GM23248 (cell line): ENCODE data around the gene TM4SF1. TPM values are rescaled to one million over a fixed set of nuclear protein-coding genes. Genes with fewer than 3 reads are reported as not detected.

Experiments
- DNase-seq: peaks from one replicate; pipeline ENCODE4 v3.0.0-alpha.2; 2015
- H2AFZ ChIP-seq: fragments of 200-600 bp; sonication (generic); 2 replicates; pipeline ENCODE4 v1.6.1; 2016; ENCODE audit warnings: antibody characterized with exemption
- H3F3A ChIP-seq: fragments of 200-600 bp; sonication (generic); 2 replicates; pipeline ENCODE4 v1.6.1; 2016; ENCODE audit warnings: mild to moderate bottlenecking, antibody characterized with exemption, mixed run types; ENCODE audit not compliant: insufficient read depth
- H3K27ac ChIP-seq: fragments of 200-600 bp; sonication (generic); 2 replicates; pipeline ENCODE4 v1.5.1; 2016; ENCODE audit warnings: mild to moderate bottlenecking
- H3K27me3 ChIP-seq: fragments of 200-600 bp; sonication (generic); replicated peaks from 2 replicates; pipeline ENCODE4 v1.6.1; 2016; ENCODE audit warnings: mild to moderate bottlenecking; ENCODE audit not compliant: insufficient read depth
- H3K36me3 ChIP-seq: fragments of 200-600 bp; sonication (generic); 2 replicates; pipeline ENCODE4 v1.6.1; 2016; ENCODE audit warnings: low read depth, mild to moderate bottlenecking
- H3K4me1 ChIP-seq: fragments of 200-600 bp; sonication (generic); 2 replicates; pipeline ENCODE4 v1.6.1; 2016; ENCODE audit warnings: mild to moderate bottlenecking; ENCODE audit not compliant: insufficient read depth
- H3K4me2 ChIP-seq: fragments of 200-600 bp; sonication (generic); one replicate; pipeline ENCODE4 v1.6.1; 2016; ENCODE audit warnings: mild to moderate bottlenecking; ENCODE audit not compliant: unreplicated experiment
- H3K4me3 ChIP-seq: fragments of 200-600 bp; sonication (generic); 2 replicates; pipeline ENCODE4 v1.5.1; 2016; ENCODE audit warnings: mild to moderate bottlenecking
- H3K79me2 ChIP-seq: fragments of 200-600 bp; sonication (generic); 2 replicates; pipeline ENCODE4 v1.6.1; 2016; ENCODE audit warnings: mild to moderate bottlenecking; ENCODE audit not compliant: insufficient read depth
- H3K9ac ChIP-seq: fragments of 200-600 bp; sonication (generic); 2 replicates; pipeline ENCODE4 v1.6.1; 2016; ENCODE audit warnings: mild to moderate bottlenecking
- H3K9me2 ChIP-seq: fragments of 200-600 bp; sonication (generic); 2 replicates; pipeline ENCODE4 v1.6.1; 2016; ENCODE audit warnings: mixed run types, mild to moderate bottlenecking, moderate library complexity; ENCODE audit not compliant: insufficient read depth
- H3K9me3 ChIP-seq: fragments of 200-600 bp; sonication (generic); one replicate; pipeline ENCODE4 v1.6.1; 2017; ENCODE audit warnings: low read depth
- H4K20me1 ChIP-seq: fragments of 200-600 bp; sonication (generic); 2 replicates; pipeline ENCODE4 v1.6.0; 2016; ENCODE audit not compliant: insufficient read depth
- EZH2 ChIP-seq: fragments of 200-600 bp; sonication (generic); IDR thresholded peaks from 2 replicates; pipeline ENCODE4 v1.6.1; 2018; ENCODE audit warnings: antibody characterized with exemption, mild to moderate bottlenecking; ENCODE audit not compliant: insufficient read depth, poor library complexity, severe bottlenecking
- EZH2phosphoT487 ChIP-seq: fragments of 200-600 bp; sonication (generic); IDR thresholded peaks from 2 replicates; pipeline ENCODE4 v1.6.1; 2018; ENCODE audit warnings: antibody characterized with exemption, moderate library complexity, mild to moderate bottlenecking, low read depth; ENCODE audit not compliant: insufficient read depth
- WGBS, 2 experiments: methylation state at CpG; one replicate each; pipeline ENCODE4 v1.1.6; 2015 to 2017; ENCODE audit warnings: low lambda C conversion rate in 2 of 2, low coverage in 1 of 2; ENCODE audit errors: missing lambda C conversion rate in 2 of 2; 5-methylcytosine and 5-hydroxymethylcytosine counted together
- in situ Hi-C: fragments of 300-500 bp; cut with MboI; formaldehyde crosslinking; loops from 2 replicates; pipeline ENCODE4 v1.15.0; 2020
- polyA plus RNA-seq: library from polyadenylated mRNA; unstranded; fragments of >200 nt; fragmentation: Nextera tagmentation; extraction: Ambion mirVana; gene quantifications from 2 replicates; pipeline ENCODE4 v1.2.1, GENCODE V29; 2016
- total RNA-seq: library from RNA; depleted of rRNA; stranded (reverse); fragments of >200 nt; shearing (Covaris generic); gene quantifications from 2 replicates; pipeline ENCODE4 v1.2.3, GENCODE V29; 2014

Gene TM4SF1
- total and polyA plus RNA-seq, 2 experiments from 2014 or later: 10.5 to 10.7 TPM

GRCh38 chr3:149419816-149420215, 42.4 kb upstream of the TM4SF1 start:
- no peak overlapping the region for H3K4me3 ChIP-seq
- in situ Hi-C loops: no loop called here
- H3K9me3 ChIP-seq: no peaks in the 10 kb centered on the region
- no peak overlapping the region for H2AFZ ChIP-seq
- no peak for DNase-seq
- peaks cover 11% of the 10 kb centered on the region for H3K4me1 ChIP-seq
- no peaks in the 10 kb centered on the region for H4K20me1 ChIP-seq
- H3K9me2 ChIP-seq: no peaks in the 10 kb centered on the region
- H3K27ac ChIP-seq: no peak overlapping the region
- H3K79me2 ChIP-seq: no peaks in the 10 kb centered on the region
- H3K36me3 ChIP-seq: no peaks in the 10 kb centered on the region
- H3K9ac ChIP-seq: no peak overlapping the region
- WGBS, 2 experiments: 85 to 90% methylated on average over 4 of the region's 4 CpGs
- H3K4me2 ChIP-seq: no peak overlapping the region
- no peaks in the 10 kb centered on the region for H3K27me3 ChIP-seq
- no peaks in the 10 kb centered on the region for H3F3A ChIP-seq
- TF ChIP-seq EZH2phosphoT487 (no peak), EZH2 (no peak)

GRCh38 chr3:149417727-149418126, 40.3 kb upstream of the TM4SF1 start:
- no peak overlapping the region for H3K9ac ChIP-seq
- no peak overlapping the region for H2AFZ ChIP-seq
- DNase-seq: no peak
- no peaks in the 10 kb centered on the region for H3K27me3 ChIP-seq
- no peaks in the 10 kb centered on the region for H3K9me2 ChIP-seq
- 97 to 99% methylated on average over 2 of the region's 2 CpGs for WGBS, 2 experiments
- H3F3A ChIP-seq: no peaks in the 10 kb centered on the region
- no peaks in the 10 kb centered on the region for H3K79me2 ChIP-seq
- H3K4me2 ChIP-seq: no peak overlapping the region
- H4K20me1 ChIP-seq: no peaks in the 10 kb centered on the region
- no peak overlapping the region for H3K27ac ChIP-seq
- TF ChIP-seq EZH2phosphoT487: no peak
- TF ChIP-seq EZH2: no peak
- no peaks in the 10 kb centered on the region for H3K9me3 ChIP-seq
- H3K36me3 ChIP-seq: no peaks in the 10 kb centered on the region
- in situ Hi-C loops: no loop called here
- H3K4me3 ChIP-seq: no peak overlapping the region
- H3K4me1 ChIP-seq: peaks cover 14% of the 10 kb centered on the region

- H3F3A ChIP-seq: no peaks in the 10 kb centered on the region
- H3K4me1 ChIP-seq: peaks cover 14% of the 10 kb centered on the region
- H3K9ac ChIP-seq: no peak overlapping the region
- H3K27me3 ChIP-seq: no peaks in the 10 kb centered on the region
- H4K20me1 ChIP-seq: no peaks in the 10 kb centered on the region
- no peak for DNase-seq
- no peak for TF ChIP-seq EZH2
- no peak for TF ChIP-seq EZH2phosphoT487
- no peak overlapping the region for H3K27ac ChIP-seq
- 98 to 99% methylated on average over 3 of the region's 3 CpGs for WGBS, 2 experiments
- no peaks in the 10 kb centered on the region for H3K9me2 ChIP-seq
- no peaks in the 10 kb centered on the region for H3K79me2 ChIP-seq
- H3K4me2 ChIP-seq: no peak overlapping the region
- no peak overlapping the region for H3K4me3 ChIP-seq
- no peak overlapping the region for H2AFZ ChIP-seq
- in situ Hi-C loops: no loop called here
- H3K36me3 ChIP-seq: no peaks in the 10 kb centered on the region
- no peaks in the 10 kb centered on the region for H3K9me3 ChIP-seq
Measured at GRCh38 chr3:149417174-149417573, 39.7 kb upstream of the TM4SF1 start.

GRCh38 chr3:149415484-149415883, 38.0 kb upstream of the TM4SF1 start:
- Histone ChIP-seq H4K20me1 (no peaks in the 10 kb centered on the region), H3K9ac (no peak overlapping the region), H3K4me3 (no peak overlapping the region), H3K4me2 (no peak overlapping the region), H3K4me1 (peaks cover 14% of the 10 kb centered on the region), H3K36me3 (no peaks in the 10 kb centered on the region), H3K27me3 (no peaks in the 10 kb centered on the region), H3K9me3 (no peaks in the 10 kb centered on the region), H3K27ac (no peak overlapping the region), H3K79me2 (no peaks in the 10 kb centered on the region), H3F3A (no peaks in the 10 kb centered on the region), H3K9me2 (no peaks in the 10 kb centered on the region), H2AFZ (no peak overlapping the region)
- no peak for DNase-seq
- WGBS, 2 experiments: 49 to 61% methylated on average over 2 of the region's 2 CpGs
- TF ChIP-seq EZH2phosphoT487 (no peak), EZH2 (no peak)
- in situ Hi-C loops: no loop called here

- in situ Hi-C loops: no loop called here
Measured at GRCh38 chr3:149414557-149415231, 37.2 kb upstream of the TM4SF1 start.

More at GRCh38 chr3:149414557-149415231, 37.2 kb upstream of the TM4SF1 start:
- Histone ChIP-seq H3F3A (no peaks in the 10 kb centered on the region), H3K27me3 (no peaks in the 10 kb centered on the region), H3K27ac (no peak overlapping the region), H3K9me3 (no peaks in the 10 kb centered on the region), H3K9me2 (no peaks in the 10 kb centered on the region), H4K20me1 (no peaks in the 10 kb centered on the region), H3K4me2 (no peak overlapping the region), H3K36me3 (no peaks in the 10 kb centered on the region), H3K4me1 (peaks cover 14% of the 10 kb centered on the region), H3K9ac (no peak overlapping the region), H2AFZ (peak overlapping the region; percentile 45), H3K4me3 (no peak overlapping the region), H3K79me2 (no peaks in the 10 kb centered on the region)
- DNase-seq: peak; percentile 38
- WGBS, 2 experiments: 96 to 100% methylated on average over 1 of the region's 1 CpG
- TF ChIP-seq EZH2 (no peak), EZH2phosphoT487 (no peak)
